ENCODE data around the gene BRIP1.

DNA sequence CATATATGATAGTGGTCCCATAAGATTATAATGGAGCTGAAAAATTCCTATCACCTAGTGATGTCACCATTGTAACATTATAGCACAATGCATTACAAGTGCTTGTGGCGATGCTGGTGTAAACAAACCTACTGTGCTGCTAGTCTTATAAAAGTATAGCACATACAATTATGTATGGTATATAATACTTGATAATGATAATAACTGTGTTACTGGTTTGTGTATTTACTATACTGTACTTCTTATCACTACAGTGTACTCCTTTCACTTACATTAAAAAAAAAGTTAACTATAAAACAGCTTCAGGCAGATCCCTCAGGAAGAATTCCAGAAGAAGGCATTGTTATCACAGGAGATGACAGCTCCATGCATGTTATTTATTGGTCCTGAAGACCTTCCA lies 150.3 kb downstream of the BRIP1 start:
- TF ChIP-seq, protein P1, sequence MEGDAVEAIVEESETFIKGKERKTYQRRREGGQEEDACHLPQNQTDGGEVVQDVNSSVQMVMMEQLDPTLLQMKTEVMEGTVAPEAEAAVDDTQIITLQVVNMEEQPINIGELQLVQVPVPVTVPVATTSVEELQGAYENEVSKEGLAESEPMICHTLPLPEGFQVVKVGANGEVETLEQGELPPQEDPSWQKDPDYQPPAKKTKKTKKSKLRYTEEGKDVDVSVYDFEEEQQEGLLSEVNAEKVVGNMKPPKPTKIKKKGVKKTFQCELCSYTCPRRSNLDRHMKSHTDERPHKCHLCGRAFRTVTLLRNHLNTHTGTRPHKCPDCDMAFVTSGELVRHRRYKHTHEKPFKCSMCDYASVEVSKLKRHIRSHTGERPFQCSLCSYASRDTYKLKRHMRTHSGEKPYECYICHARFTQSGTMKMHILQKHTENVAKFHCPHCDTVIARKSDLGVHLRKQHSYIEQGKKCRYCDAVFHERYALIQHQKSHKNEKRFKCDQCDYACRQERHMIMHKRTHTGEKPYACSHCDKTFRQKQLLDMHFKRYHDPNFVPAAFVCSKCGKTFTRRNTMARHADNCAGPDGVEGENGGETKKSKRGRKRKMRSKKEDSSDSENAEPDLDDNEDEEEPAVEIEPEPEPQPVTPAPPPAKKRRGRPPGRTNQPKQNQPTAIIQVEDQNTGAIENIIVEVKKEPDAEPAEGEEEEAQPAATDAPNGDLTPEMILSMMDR (IDR thresholded peaks at IDR 0.05), result no peak
- TF ChIP-seq EP300 (IDR thresholded peaks at IDR 0.05), result no peak
- no peak for TF ChIP-seq POLR2A (IDR thresholded peaks at IDR 0.05; ENCODE audit: low read depth)
